Measurements from ENCODE around the gene PKM. TPM values are rescaled to one million over a fixed set of nuclear protein-coding genes. Genes with fewer than 3 reads are reported as not detected.

The PKM gene
- total and polyA plus RNA-seq, 9 of the 15 experiments (the other 6 are each of a cell fraction or from before 2014, with no cell fraction given): 140 to 825 (median 383) TPM

GRCh38 chr15:72229947-72230196 is 1.1 kb downstream of the PKM start:
- Histone ChIP-seq H2AFZ (ENCODE audit: low read depth, low read length) (no peak overlapping the region), H3K4me1 (replicated peaks in 1 of 2; ENCODE audit: control insufficient read depth in 2 of 2, insufficient read depth in 2 of 2, low read length in 2 of 2) (peaks cover 51 to 66% of the 10 kb centered on the region in 2 experiments), H3K4me2 (ENCODE audit: insufficient read depth, low read length) (peak overlapping the region; percentile 96; the same call in 1 of the 2 replicates), H3K27me3 (ENCODE audit: control insufficient read depth in 2 of 2, insufficient read depth in 2 of 2, low read length in 2 of 2) (no peaks in the 10 kb centered on the region), H3K9me3 (replicated peaks; ENCODE audit: control insufficient read depth, insufficient read depth, low read depth, low read length) (no peaks in the 10 kb centered on the region), H3K9ac (ENCODE audit: insufficient read depth in 1 of 2, low read depth in 2 of 2, low read length in 2 of 2) (peak overlapping the region; percentile 77 to 92; a peak in 3 of 4 replicates), H3K9me1 (ENCODE audit: control insufficient read depth, insufficient read depth, low read length) (peaks cover 8% of the 10 kb centered on the region), H3K27ac (ENCODE audit: extremely low read depth, low read depth, low read length) (peak overlapping the region; percentile 88), H3K4me3 (peak overlapping the region; percentile 67), H3K79me2 (ENCODE audit: control insufficient read depth, insufficient read depth, low read length) (peaks cover 59% of the 10 kb centered on the region), H3K36me3 (ENCODE audit: control insufficient read depth, insufficient read depth, low read length) (peaks cover 31% of the 10 kb centered on the region), H4K20me1 (replicated peaks; ENCODE audit: control insufficient read depth, insufficient read depth, low read length) (peaks cover 8% of the 10 kb centered on the region)
- WGBS (ENCODE audit: insufficient coverage, low coverage, missing lambda C conversion rate): under 1% methylated on average over 21 of the region's 29 CpGs
- peak; percentile 5 for ATAC-seq
- BruUV-seq (replicated peaks): no TSS peak
- intact Hi-C loops (cut with micrococcal nuclease) (loop anchor here (10.0 kb wide), 1 partner anchor 245 kb away; the partner anchor contains the start of gene ARIH1), in situ Hi-C loops (cut with MboI) (no loop called here)
- no peak for FAIRE-seq
- no peak for DNase-seq (ENCODE audit: extremely low read depth in 1 of 4, low spot score in 3 of 4)
- ChIA-PET POLR2A (interaction anchor here (1.0 kb wide), 2 partner anchors 8 to 29 kb away, joined by 3 read pairs; no protein-coding TSS in a partner anchor), CTCF (ENCODE audit: low intra/inter-chr PET ratio) (no interaction called here)
- TF ChIP-seq ZFX (CRISPR knock-in tag; IDR thresholded peaks at IDR 0.05) (peak; percentile 64), MECOM (CRISPR knock-in tag; IDR thresholded peaks at IDR 0.05) (no peak), MCM3 (IDR thresholded peaks at IDR 0.05) (no peak), REST (IDR thresholded peaks at IDR 0.05; ENCODE audit: borderline replicate concordance) (no peak), REST (CRISPR knock-in tag; IDR thresholded peaks at IDR 0.05; ENCODE audit: low read depth) (peak; percentile 36; the same call in 1 of the 2 replicates), E2F6 (IDR thresholded peaks at IDR 0.05; ENCODE audit: borderline replicate concordance in 1 of 2, extremely low read depth in 1 of 2, insufficient read depth in 1 of 2, insufficient read length in 1 of 2, low read depth in 1 of 2, low read length in 1 of 2, poor library complexity in 1 of 2, severe bottlenecking in 1 of 2) (peak in 1 of 2 experiments; percentile 41), FOXO4 (CRISPR knock-in tag; IDR thresholded peaks at IDR 0.05) (no peak), RBBP5 (IDR thresholded peaks at IDR 0.05; ENCODE audit: borderline replicate concordance, insufficient read depth, low read length, poor library complexity, severe bottlenecking) (peak; percentile 64), EWSR1 (IDR thresholded peaks at IDR 0.05; ENCODE audit: borderline replicate concordance, low read depth, partially characterized antibody) (no peak), ZNF311 (CRISPR knock-in tag; IDR thresholded peaks at IDR 0.05) (no peak), MED1 (CRISPR knock-in tag; IDR thresholded peaks at IDR 0.05; ENCODE audit: borderline replicate concordance) (0 out of 2 replicates have a peak, but pooled peaks have one; percentile 47), SRSF9 (IDR thresholded peaks at IDR 0.05; ENCODE audit: borderline replicate concordance, low read depth, low read length) (no peak)
